Measurements from ENCODE around the gene CD22.

DNA sequence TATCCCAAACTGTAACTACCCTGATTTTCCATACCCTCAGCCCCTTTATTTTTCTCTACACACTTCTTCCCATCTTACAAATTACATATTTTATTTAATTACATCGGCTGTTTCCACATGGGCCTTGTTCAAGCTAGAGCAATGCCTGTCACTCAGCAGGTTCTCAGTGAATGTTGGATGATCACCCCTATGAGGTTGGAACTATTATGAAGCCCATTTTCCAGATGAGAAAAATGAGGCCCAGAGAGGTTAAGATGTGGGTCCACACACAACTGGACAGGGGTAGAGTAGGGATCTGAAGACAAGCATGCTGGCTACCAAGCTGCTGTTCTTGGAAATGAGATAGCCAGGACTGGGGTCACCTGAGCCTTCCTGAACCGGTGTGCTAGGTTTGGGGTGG, 27.0 kb upstream of the CD22 start:
- TF ChIP-seq FOXA1 (IDR thresholded peaks at IDR 0.05) (no peak), SP1 (IDR thresholded peaks at IDR 0.05) (no peak), CTBP1 (IDR thresholded peaks at IDR 0.05; ENCODE audit: borderline replicate concordance) (no peak)

Data from HEK293T (cell line).